ENCODE data around the gene RBM28.

Gene RBM28

DNA sequence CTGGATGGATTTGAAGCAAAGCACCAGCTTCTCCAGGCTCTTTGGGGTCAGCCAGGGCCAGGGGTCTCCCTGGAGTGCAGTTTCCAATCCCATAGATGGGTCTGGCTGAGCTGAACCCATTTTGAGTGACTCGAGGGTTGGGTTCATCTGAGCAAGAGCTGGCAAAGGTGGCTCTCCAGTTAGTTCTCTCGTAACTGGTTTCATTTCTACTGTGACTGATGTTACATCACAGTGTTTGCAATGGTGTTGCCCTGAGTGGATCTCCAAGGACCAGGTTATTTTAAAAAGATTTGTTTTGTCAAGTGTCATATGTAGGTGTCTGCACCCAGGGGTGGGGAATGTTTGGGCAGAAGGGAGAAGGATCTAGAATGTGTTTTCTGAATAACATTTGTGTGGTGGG is 88.4 kb downstream of the RBM28 start (continued):
- TF ChIP-seq ZBTB7A (tag by site-specific recombination; IDR thresholded peaks at IDR 0.05; ENCODE audit: low read depth): no peak

DNA sequence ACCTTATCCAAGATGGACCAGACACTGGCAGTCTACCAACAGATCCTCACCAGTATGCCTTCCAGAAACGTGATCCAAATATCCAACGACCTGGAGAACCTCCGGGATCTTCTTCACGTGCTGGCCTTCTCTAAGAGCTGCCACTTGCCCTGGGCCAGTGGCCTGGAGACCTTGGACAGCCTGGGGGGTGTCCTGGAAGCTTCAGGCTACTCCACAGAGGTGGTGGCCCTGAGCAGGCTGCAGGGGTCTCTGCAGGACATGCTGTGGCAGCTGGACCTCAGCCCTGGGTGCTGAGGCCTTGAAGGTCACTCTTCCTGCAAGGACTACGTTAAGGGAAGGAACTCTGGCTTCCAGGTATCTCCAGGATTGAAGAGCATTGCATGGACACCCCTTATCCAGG is 89.2 kb downstream of the RBM28 start:
- POLR2A ChIA-PET: no interaction called here
- no peak for TF ChIP-seq SP2 (tag by site-specific recombination; IDR thresholded peaks at IDR 0.05)
- TF ChIP-seq, protein P1, sequence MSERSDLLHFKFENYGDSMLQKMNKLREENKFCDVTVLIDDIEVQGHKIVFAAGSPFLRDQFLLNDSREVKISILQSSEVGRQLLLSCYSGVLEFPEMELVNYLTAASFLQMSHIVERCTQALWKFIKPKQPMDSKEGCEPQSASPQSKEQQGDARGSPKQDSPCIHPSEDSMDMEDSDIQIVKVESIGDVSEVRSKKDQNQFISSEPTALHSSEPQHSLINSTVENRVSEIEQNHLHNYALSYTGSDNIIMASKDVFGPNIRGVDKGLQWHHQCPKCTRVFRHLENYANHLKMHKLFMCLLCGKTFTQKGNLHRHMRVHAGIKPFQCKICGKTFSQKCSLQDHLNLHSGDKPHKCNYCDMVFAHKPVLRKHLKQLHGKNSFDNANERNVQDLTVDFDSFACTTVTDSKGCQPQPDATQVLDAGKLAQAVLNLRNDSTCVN (tag by site-specific recombination; optimal IDR thresholded peaks at IDR 0.05): no peak
- no peak for TF ChIP-seq GLIS1 (tag by site-specific recombination; IDR thresholded peaks at IDR 0.05)
- TF ChIP-seq OSR2 (tag by site-specific recombination; IDR thresholded peaks at IDR 0.05): no peak
- no peak for TF ChIP-seq ZNF184 (tag by site-specific recombination; IDR thresholded peaks at IDR 0.05)
- no peak for TF ChIP-seq ZNF629 (tag by site-specific recombination; IDR thresholded peaks at IDR 0.05)
- no peak for TF ChIP-seq ZNF391 (tag by site-specific recombination; IDR thresholded peaks at IDR 0.05; ENCODE audit: borderline replicate concordance, low read depth)
- TF ChIP-seq, protein P2, sequence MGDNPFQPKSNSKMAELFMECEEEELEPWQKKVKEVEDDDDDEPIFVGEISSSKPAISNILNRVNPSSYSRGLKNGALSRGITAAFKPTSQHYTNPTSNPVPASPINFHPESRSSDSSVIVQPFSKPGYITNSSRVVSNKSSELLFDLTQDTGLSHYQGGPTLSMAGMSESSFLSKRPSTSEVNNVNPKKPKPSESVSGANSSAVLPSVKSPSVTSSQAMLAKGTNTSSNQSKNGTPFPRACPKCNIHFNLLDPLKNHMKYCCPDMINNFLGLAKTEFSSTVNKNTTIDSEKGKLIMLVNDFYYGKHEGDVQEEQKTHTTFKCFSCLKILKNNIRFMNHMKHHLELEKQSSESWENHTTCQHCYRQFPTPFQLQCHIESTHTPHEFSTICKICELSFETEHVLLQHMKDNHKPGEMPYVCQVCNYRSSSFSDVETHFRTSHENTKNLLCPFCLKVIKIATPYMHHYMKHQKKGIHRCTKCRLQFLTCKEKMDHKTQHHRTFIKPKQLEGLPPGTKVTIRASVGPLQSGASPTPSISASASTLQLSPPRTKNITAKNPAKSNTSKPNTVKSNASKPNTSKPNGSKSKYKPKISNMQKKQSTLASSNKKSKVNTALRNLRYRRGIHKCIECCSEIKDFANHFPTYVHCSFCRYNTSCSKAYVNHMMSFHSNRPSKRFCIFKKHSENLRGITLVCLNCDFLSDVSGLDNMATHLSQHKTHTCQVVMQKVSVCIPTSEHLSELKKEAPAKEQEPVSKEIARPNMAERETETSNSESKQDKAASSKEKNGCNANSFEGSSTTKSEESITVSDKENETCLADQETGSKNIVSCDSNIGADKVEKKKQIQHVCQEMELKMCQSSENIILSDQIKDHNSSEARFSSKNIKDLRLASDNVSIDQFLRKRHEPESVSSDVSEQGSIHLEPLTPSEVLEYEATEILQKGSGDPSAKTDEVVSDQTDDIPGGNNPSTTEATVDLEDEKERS (tag by site-specific recombination; IDR thresholded peaks at IDR 0.05): no peak
- TF ChIP-seq ZNF791 (tag by site-specific recombination; IDR thresholded peaks at IDR 0.05): no peak
- no peaks in the 10 kb centered on the region for H3K36me3 ChIP-seq (ENCODE audit: control insufficient read depth in 2 of 2, insufficient read depth in 1 of 2, low read length in 2 of 2)
- no peaks in the 10 kb centered on the region for H3K9me3 ChIP-seq (ENCODE audit: control insufficient read depth, insufficient read depth, low read depth, low read length)
- CTCF ChIA-PET: no interaction called here
- H3K27ac ChIP-seq (ENCODE audit: extremely low read depth, low read depth, low read length): no peak overlapping the region
- no peaks in the 10 kb centered on the region for H3K4me1 ChIP-seq (ENCODE audit: control insufficient read depth, insufficient read depth, low read length)
- no peak overlapping the region for H3K4me3 ChIP-seq (ENCODE audit: low read depth, low read length)

DNA sequence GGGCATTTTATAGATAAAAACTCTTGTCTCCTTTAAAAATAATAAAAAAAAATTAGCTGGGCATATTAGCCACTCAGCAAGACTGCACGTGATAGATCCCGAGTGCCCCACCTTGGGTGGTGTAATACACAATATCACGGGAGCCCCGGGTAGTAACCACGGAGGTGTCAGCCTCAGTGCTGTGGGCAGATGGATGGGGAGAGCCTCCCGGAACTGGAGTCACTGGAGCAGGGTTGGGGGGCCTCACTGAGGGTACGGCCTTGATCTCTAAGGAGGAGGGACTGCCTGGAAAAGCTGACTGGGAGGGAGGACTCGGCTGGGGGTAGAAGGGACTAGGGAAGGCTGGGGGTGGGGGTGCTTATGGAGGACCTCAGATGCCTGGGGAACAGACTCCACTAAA is 90.0 kb downstream of the RBM28 start:
- Histone ChIP-seq H3K9me3 (ENCODE audit: control insufficient read depth, insufficient read depth, low read depth, low read length) (no peaks in the 10 kb centered on the region), H3K27ac (ENCODE audit: extremely low read depth, low read depth, low read length) (no peak overlapping the region), H3K36me3 (ENCODE audit: control insufficient read depth in 2 of 2, insufficient read depth in 1 of 2, low read length in 2 of 2) (no peaks in the 10 kb centered on the region), H3K4me1 (ENCODE audit: control insufficient read depth, insufficient read depth, low read length) (no peaks in the 10 kb centered on the region), H3K4me3 (ENCODE audit: low read depth, low read length) (no peak overlapping the region)
- TF ChIP-seq, protein P3, sequence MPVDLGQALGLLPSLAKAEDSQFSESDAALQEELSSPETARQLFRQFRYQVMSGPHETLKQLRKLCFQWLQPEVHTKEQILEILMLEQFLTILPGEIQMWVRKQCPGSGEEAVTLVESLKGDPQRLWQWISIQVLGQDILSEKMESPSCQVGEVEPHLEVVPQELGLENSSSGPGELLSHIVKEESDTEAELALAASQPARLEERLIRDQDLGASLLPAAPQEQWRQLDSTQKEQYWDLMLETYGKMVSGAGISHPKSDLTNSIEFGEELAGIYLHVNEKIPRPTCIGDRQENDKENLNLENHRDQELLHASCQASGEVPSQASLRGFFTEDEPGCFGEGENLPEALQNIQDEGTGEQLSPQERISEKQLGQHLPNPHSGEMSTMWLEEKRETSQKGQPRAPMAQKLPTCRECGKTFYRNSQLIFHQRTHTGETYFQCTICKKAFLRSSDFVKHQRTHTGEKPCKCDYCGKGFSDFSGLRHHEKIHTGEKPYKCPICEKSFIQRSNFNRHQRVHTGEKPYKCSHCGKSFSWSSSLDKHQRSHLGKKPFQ (tag by site-specific recombination; IDR thresholded peaks at IDR 0.05): no peak
- no peak for TF ChIP-seq ZNF248 (tag by site-specific recombination; IDR thresholded peaks at IDR 0.05)
- no peak for TF ChIP-seq ZNF610 (tag by site-specific recombination; IDR thresholded peaks at IDR 0.05; ENCODE audit: borderline replicate concordance)
- TF ChIP-seq ZNF239 (tag by site-specific recombination; IDR thresholded peaks at IDR 0.05): no peak
- no peak for TF ChIP-seq ZFP69B (tag by site-specific recombination; IDR thresholded peaks at IDR 0.05)
- TF ChIP-seq, protein P4, sequence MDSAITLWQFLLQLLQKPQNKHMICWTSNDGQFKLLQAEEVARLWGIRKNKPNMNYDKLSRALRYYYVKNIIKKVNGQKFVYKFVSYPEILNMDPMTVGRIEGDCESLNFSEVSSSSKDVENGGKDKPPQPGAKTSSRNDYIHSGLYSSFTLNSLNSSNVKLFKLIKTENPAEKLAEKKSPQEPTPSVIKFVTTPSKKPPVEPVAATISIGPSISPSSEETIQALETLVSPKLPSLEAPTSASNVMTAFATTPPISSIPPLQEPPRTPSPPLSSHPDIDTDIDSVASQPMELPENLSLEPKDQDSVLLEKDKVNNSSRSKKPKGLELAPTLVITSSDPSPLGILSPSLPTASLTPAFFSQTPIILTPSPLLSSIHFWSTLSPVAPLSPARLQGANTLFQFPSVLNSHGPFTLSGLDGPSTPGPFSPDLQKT (IDR thresholded peaks at IDR 0.05; ENCODE audit: borderline replicate concordance, low read depth, low read length): no peak
- TF ChIP-seq ZNF37A (tag by site-specific recombination; IDR thresholded peaks at IDR 0.05): no peak
- TF ChIP-seq ZNF571 (tag by site-specific recombination; IDR thresholded peaks at IDR 0.05): no peak
- no peak for TF ChIP-seq ZNF837 (tag by site-specific recombination; IDR thresholded peaks at IDR 0.05)
- POLR2A ChIA-PET: no interaction called here
- CTCF ChIA-PET: no interaction called here

Data from HEK293 (cell line).